ENCODE results near the gene ASTL. TPM values are rescaled to one million over a fixed set of nuclear protein-coding genes. Genes with fewer than 3 reads are reported as not detected.

The ASTL gene
- total and polyA plus RNA-seq, 2 of the 13 experiments (the other 11 are each of a cell fraction or from before 2014, with no cell fraction given) = not detected

DNA sequence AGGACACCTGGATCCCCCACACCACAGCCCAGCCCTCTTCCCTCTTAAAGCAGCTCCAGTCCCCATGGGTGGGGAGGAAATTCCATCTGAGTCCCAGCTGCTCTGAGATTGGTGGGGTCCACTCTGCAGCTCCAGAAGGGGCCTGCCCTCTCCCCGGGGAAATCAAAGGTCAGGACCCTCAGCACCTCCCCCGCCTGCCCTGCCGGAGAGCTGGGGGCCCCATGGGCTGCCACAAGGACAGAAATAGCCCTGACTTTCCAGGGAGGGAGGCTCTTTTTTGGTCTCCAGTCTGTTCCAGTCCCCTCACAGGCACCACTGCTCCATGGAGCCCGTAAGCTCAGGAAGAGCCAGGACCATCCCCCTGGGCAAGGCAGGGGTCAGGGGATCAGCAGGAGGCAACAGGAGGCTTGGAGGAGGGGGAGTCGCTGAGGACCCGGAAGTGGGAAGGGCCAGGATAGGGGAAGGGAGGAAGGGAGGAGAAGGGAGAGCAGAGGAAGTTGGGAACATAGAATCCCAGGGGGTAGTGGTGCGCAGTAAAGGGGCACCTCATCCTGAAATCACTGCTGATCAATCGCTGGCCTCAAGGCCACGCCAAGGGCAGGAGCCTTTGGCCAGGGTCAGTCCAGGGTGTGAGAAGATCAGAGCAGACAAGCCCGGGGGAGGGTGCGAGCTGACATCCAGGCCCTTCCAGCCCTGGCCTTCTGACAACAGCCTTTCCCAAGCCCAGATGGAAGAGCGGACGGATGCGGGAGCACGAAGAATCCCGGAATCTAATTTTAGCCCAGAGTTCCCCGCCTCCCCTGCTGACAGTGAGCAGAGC lies 29.6 kb downstream of the ASTL start:
- POLR2A ChIA-PET = no interaction called here
- FAIRE-seq = no peak
- no peak for TF ChIP-seq ZSCAN21 (CRISPR knock-in tag; IDR thresholded peaks at IDR 0.05; ENCODE audit: borderline replicate concordance)
- TF ChIP-seq, protein P1, sequence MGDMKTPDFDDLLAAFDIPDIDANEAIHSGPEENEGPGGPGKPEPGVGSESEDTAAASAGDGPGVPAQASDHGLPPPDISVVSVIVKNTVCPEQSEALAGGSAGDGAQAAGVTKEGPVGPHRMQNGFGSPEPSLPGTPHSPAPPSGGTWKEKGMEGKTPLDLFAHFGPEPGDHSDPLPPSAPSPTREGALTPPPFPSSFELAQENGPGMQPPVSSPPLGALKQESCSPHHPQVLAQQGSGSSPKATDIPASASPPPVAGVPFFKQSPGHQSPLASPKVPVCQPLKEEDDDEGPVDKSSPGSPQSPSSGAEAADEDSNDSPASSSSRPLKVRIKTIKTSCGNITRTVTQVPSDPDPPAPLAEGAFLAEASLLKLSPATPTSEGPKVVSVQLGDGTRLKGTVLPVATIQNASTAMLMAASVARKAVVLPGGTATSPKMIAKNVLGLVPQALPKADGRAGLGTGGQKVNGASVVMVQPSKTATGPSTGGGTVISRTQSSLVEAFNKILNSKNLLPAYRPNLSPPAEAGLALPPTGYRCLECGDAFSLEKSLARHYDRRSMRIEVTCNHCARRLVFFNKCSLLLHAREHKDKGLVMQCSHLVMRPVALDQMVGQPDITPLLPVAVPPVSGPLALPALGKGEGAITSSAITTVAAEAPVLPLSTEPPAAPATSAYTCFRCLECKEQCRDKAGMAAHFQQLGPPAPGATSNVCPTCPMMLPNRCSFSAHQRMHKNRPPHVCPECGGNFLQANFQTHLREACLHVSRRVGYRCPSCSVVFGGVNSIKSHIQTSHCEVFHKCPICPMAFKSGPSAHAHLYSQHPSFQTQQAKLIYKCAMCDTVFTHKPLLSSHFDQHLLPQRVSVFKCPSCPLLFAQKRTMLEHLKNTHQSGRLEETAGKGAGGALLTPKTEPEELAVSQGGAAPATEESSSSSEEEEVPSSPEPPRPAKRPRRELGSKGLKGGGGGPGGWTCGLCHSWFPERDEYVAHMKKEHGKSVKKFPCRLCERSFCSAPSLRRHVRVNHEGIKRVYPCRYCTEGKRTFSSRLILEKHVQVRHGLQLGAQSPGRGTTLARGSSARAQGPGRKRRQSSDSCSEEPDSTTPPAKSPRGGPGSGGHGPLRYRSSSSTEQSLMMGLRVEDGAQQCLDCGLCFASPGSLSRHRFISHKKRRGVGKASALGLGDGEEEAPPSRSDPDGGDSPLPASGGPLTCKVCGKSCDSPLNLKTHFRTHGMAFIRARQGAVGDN (CRISPR knock-in tag; IDR thresholded peaks at IDR 0.05) = peak; percentile 27; the same call in 1 of the 2 replicates
- 0 out of 2 replicates have a peak, but pooled peaks have one; percentile 23 for TF ChIP-seq ZSCAN5A (CRISPR knock-in tag; IDR thresholded peaks at IDR 0.05; ENCODE audit: borderline replicate concordance)
- TF ChIP-seq ZNF672 (CRISPR knock-in tag; IDR thresholded peaks at IDR 0.05) = no peak
- peak; percentile 96 for TF ChIP-seq GFI1 (CRISPR knock-in tag; IDR thresholded peaks at IDR 0.05; ENCODE audit: borderline replicate concordance)
- 0 out of 2 replicates have a peak, but pooled peaks have one; percentile 35 for TF ChIP-seq KDM5B (CRISPR knock-in tag; IDR thresholded peaks at IDR 0.05; ENCODE audit: borderline replicate concordance)
- TF ChIP-seq ZSCAN25 (CRISPR knock-in tag; IDR thresholded peaks at IDR 0.05) = peak; percentile 86
- TF ChIP-seq CREB3 (CRISPR knock-in tag; IDR thresholded peaks at IDR 0.05) = no peak
- 0 out of 2 replicates have a peak, but pooled peaks have one; percentile 33 for TF ChIP-seq PHF21A (CRISPR knock-in tag; IDR thresholded peaks at IDR 0.05)
- peak; percentile 82 for TF ChIP-seq ELF1 (CRISPR knock-in tag; IDR thresholded peaks at IDR 0.05)
- TF ChIP-seq PATZ1 (CRISPR knock-in tag; IDR thresholded peaks at IDR 0.05) = peak; percentile 42; the same call in 1 of the 2 replicates
- peak; percentile 21; the same call in 1 of the 2 replicates for TF ChIP-seq HDAC1 (CRISPR knock-in tag; IDR thresholded peaks at IDR 0.05)
- TF ChIP-seq ZBTB7A (CRISPR knock-in tag; IDR thresholded peaks at IDR 0.05) = 0 out of 2 replicates have a peak, but pooled peaks have one; percentile 24
- TF ChIP-seq ZNF124 (CRISPR knock-in tag; IDR thresholded peaks at IDR 0.05) = no peak

More for the DNA sequence above, 29.6 kb downstream of the ASTL start:
- CTCF ChIA-PET (ENCODE audit: low intra/inter-chr PET ratio, low total read pairs) = interaction anchor here (1.2 kb wide), 1 partner anchor 9 kb away, joined by 3 read pairs; no protein-coding TSS in a partner anchor
- H3K9me3 ChIP-seq (ENCODE audit: low read length) = no peaks in the 10 kb centered on the region
- H4K20me1 ChIP-seq (ENCODE audit: insufficient read depth, low read length) = no peaks in the 10 kb centered on the region
- peak; percentile 16 for ATAC-seq
- peaks cover 30% of the 10 kb centered on the region for H3K4me1 ChIP-seq (ENCODE audit: insufficient read depth, low read length)
- H3K27ac ChIP-seq (ENCODE audit: extremely low read length, insufficient read depth, low read length) = no peak overlapping the region
- in situ Hi-C loops (cut with HindIII; ENCODE audit: extremely low pct_ligation_motif_present, low pct_unique_long_range_greater_than_20kb) = loop anchor here (25.0 kb wide), 2 partner anchors 96 to 271 kb away; no protein-coding TSS in a partner anchor
- no peak overlapping the region for H2AFZ ChIP-seq (ENCODE audit: low read length)
- intact Hi-C loops (cut with micrococcal nuclease; ENCODE audit: unreplicated experiment) = no loop called here
- WGBS (ENCODE audit: low lambda C conversion rate) = 38% methylated on average over 15 of the region's 17 CpGs
- peak overlapping the region; percentile 23; the same call in 1 of the 2 replicates for H3K9ac ChIP-seq (ENCODE audit: insufficient read depth, low read depth, low read length)
- H3K27me3 ChIP-seq (ENCODE audit: control insufficient read depth in 1 of 2, insufficient read depth in 2 of 2, low read length in 2 of 2) = peaks cover 2 to 3% of the 10 kb centered on the region in 2 experiments; a peak in 3 of 5 replicates
- DNase-seq (ENCODE audit: low spot score) = no peak
- no peaks in the 10 kb centered on the region for H3K79me2 ChIP-seq (ENCODE audit: insufficient read depth, low read length)
- no TSS peak for BruUV-seq (replicated peaks)
- H3K4me2 ChIP-seq (ENCODE audit: low read depth, low read length) = peak overlapping the region; percentile 67
- H3K36me3 ChIP-seq (replicated peaks in 1 of 2; ENCODE audit: control insufficient read depth in 1 of 2, insufficient read depth in 2 of 2, low read length in 2 of 2) = no peaks in the 10 kb centered on the region
- peak overlapping the region in 2 of 3 experiments; percentile 8 to 48; a peak in 1 of 6 replicates for H3K4me3 ChIP-seq (replicated peaks in 1 of 3; ENCODE audit: insufficient read depth in 1 of 3, low read depth in 2 of 3, low read length in 3 of 3)
